ENCODE results near the gene FBXW8.
A peak's percentile ranks its signal among the peaks of the same experiment; 100 is the strongest.

FBXW8 gene

GRCh38 chr12:116910645-116911451 is at the start of gene FBXW8:
FBXW8 (plus strand) TSS chr12:116910950; CDS start chr12:116911038, 88 bp downstream.
- DNase-seq, result peak; percentile 36 to 44

GRCh38 chr12:116861320-116861719 is 49.4 kb upstream of the FBXW8 start:
- DNase-seq, result no peak

GRCh38 chr12:116862167-116862566 is 48.6 kb upstream of the FBXW8 start:
- DNase-seq, result no peak

GRCh38 chr12:116863275-116863767 is 47.4 kb upstream of the FBXW8 start:
- DNase-seq, result no peak

GRCh38 chr12:116864371-116865160 is 46.2 kb upstream of the FBXW8 start:
- DNase-seq, result no peak

- no peak for DNase-seq
Observed at GRCh38 chr12:116867523-116867922, 43.2 kb upstream of the FBXW8 start.

- DNase-seq, result no peak
Observed at GRCh38 chr12:116870306-116870705, 40.4 kb upstream of the FBXW8 start.

GRCh38 chr12:116874324-116874995 is 36.3 kb upstream of the FBXW8 start:
- no peak for DNase-seq

GRCh38 chr12:116876151-116876869 is 34.4 kb upstream of the FBXW8 start:
- DNase-seq, result no peak

- DNase-seq, result no peak
Observed at GRCh38 chr12:116878567-116879508, 31.9 kb upstream of the FBXW8 start.

GRCh38 chr12:116879509-116880212 is 31.1 kb upstream of the FBXW8 start:
- no peak for DNase-seq

GRCh38 chr12:116880213-116880816 is 30.4 kb upstream of the FBXW8 start:
- no peak for DNase-seq

GRCh38 chr12:116880817-116881324 is 29.9 kb upstream of the FBXW8 start:
- DNase-seq, result no peak

- DNase-seq, result no peak
Observed at GRCh38 chr12:116881325-116881876, 29.3 kb upstream of the FBXW8 start, which contains the start of gene HRK. HRK (minus strand) TSS chr12:116881441; CDS start chr12:116881307, 134 bp downstream.

- no peak for DNase-seq
Observed at GRCh38 chr12:116881877-116882507, 28.8 kb upstream of the FBXW8 start.

GRCh38 chr12:116882742-116883141 is 28.0 kb upstream of the FBXW8 start:
- no peak for DNase-seq

- no peak for DNase-seq
Observed at GRCh38 chr12:116884871-116885270, 25.9 kb upstream of the FBXW8 start.

- no peak for DNase-seq
Observed at GRCh38 chr12:116885491-116885890, 25.3 kb upstream of the FBXW8 start.

GRCh38 chr12:116887244-116887643 is 23.5 kb upstream of the FBXW8 start:
- DNase-seq, result no peak

Measured in activated CD4-positive, alpha-beta T cell treated with anti-CD3 and anti-CD28 coated beads, Interleukin-2, amount 50 U/mL, for 4 hours (primary cell).